ENCODE results near the gene TBC1D17.

TBC1D17 gene

DNA sequence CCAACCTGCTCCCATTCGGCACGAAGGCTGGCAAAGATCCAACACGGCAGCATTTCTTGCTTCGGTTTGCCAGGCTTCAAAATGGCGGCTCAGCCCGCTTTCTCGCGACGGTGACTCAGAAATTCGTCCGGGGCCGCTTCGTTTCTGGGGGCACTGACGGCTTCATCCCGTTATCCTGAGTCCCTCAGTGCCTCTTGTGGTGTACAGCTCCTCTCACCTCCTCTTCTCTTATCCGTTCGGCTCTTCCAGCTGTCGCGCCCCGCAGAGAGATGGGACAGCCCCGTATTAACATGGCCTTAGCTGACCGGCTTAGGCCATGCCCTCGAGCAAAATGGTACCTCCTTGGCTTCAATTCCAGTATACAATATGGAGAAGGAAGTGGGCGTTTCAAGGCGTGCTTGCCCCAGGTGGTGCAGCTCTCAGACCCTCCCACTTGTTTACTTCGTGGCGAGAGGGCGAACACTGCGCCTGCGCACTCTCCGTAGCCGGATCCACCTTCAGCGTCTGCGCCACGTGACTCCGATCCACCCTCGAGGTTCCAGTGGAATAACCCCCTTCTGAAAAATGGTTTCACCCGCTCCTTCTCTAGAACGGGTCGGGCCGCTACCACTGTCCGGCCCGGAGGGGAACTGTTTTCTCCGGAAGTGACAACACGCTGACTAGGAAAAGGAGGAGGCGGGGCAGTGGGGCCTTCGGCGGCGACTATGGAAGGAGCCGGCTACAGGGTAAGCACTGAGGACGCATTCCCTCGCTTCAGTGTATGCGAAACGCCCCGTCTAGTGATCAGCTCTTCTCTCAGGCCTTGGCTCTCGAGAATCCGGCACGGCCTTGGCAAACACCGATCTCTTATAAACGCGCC lies at the start of gene TBC1D17, which contains the start of gene AKT1S1:
Gene TBC1D17, plus strand, starts transcription at position 683 of the 859 bp plus-strand sequence. Its CDS starts 22 bp downstream, at position 705.
Gene AKT1S1, minus strand, starts transcription at position 336 of the 859 bp plus-strand sequence. CDS start 4,060 bp downstream, outside the sequence.
- DNase-seq (ENCODE audit: low read depth, low spot score): peak; percentile 99

GRCh38 chr19:49829200-49829599 lies 48.3 kb upstream of the TBC1D17 start:
- DNase-seq (ENCODE audit: low read depth, low spot score): no peak

DNA sequence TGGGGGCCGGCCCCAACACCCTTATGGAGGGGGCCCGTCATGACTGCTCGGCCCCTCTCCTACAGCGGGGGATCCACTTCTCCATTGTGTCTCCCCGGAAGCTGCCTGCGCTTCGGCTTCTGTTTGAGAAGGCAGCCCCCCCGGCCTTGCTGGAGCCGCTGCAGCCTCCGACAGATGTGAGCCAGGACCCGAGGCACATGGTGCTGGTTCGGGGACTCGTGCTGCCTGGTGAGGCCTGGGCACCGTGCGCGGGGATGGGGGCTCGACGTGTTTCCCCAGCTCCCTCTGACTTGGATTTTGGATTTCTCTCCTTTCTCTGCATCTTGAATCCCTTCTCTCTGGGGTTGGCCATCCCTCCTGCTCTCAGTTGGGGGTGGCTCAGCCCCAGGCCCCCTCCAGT lies 47.8 kb upstream of the TBC1D17 start:
- no peak for DNase-seq (ENCODE audit: low read depth, low spot score)

DNA sequence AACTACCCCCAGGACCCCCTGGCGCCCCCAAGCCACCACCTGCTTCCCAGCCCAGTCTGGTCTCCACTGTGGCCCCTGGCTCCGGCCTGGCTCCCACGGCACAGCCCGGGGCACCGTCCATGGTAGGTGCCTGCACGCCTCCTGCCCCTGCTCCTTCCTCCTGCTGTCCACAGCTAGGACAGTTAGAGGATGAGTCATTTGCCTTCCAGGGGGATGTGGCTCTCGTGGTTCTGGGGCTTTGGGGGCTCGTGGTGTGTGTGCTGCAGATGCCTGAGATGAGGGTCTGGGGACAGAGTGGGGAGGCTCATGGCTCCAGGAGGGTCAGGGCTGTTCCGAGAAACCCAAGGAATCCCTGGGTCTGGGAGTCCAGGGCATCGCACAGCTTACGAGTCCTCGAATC lies 46.7 kb upstream of the TBC1D17 start:
- no peak for DNase-seq (ENCODE audit: low read depth, low spot score)

GRCh38 chr19:49831592-49831991 lies 45.9 kb upstream of the TBC1D17 start:
- no peak for DNase-seq (ENCODE audit: low read depth, low spot score)

DNA sequence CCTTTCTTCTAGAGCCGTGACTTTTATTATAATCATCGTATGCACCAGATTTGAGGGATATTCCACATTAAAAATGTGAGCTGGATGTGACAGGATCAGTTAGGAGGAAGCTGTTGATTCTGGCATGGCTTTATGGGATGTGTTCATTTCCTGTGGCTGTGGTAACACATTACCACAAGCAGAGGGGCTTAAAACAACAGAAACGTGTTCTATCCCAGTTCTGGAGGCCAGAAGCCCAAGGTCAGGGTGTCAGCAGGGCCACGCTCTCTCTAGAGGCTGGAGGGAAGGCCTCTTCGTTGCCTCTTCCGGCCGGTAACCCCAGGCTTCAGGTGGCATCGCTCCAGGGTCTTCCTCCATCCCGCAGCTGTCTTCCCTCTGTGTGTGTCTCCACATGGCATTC lies 44.9 kb upstream of the TBC1D17 start:
- no peak for DNase-seq (ENCODE audit: low read depth, low spot score)

DNA sequence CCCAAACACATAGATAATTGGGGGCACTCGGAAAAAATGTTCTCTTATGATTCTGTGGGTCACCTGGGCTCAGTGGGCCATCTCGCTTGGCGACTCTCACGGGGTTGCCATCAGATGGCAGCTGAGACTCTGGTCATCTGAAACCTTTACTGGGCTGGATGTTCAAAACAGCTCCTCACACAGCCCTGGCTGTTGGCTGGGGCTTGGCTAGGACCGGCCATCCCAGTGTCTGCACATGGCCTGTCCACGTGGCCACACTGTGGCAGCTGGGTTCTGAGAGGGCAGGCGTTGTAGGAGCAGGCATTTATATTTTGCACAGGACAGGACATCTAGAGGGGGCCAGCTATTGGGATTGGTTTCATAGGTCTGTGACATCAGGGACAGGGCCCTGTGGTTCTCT lies 43.9 kb upstream of the TBC1D17 start:
- no peak for DNase-seq (ENCODE audit: low read depth, low spot score)

GRCh38 chr19:49835562-49835961 lies 41.9 kb upstream of the TBC1D17 start:
- no peak for DNase-seq (ENCODE audit: low read depth, low spot score)

DNA sequence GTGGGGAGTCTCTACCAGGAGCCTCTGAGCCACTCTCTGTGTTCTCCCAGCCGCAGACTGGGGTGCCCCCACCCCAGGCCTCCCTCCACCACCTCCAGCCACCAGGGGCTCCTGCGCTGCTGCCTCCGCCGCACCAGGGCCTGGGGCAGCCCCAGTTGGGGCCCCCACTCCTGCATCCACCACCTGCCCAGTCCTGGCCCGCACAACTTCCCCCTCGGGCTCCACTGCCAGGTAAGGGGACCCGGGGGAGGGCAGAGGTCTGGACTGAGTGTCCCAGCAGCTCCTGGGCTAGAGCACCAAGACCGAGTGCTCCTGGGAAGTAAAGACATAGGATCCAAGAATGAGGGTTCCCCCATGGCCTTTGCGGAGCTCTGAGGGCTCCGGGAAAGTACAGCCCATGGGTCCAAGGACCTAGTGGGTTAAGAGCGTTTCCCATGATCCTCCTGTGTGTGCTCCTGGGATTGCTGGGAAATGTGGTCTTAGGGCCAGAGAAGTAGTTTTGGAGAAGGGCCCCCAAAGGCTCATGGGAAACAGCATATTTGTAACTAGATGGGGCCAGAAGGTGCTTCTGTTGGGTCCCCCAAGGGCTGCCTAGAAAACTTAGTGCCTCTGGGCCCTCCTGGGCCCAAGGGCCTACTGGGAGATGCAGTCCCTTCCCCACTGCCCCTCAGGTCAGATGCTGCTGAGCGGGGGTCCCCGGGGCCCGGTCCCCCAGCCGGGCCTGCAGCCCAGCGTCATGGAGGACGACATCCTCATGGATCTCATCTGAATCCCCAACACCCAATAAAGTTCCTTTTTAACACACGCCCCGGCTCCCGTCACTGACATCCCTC lies 41.1 kb upstream of the TBC1D17 start:
- no peak for DNase-seq (ENCODE audit: low read depth, low spot score)

GRCh38 chr19:49837009-49837310 lies 40.5 kb upstream of the TBC1D17 start:
- DNase-seq (ENCODE audit: low read depth, low spot score): no peak

- no peak for DNase-seq (ENCODE audit: low read depth, low spot score)
Measured at GRCh38 chr19:49837425-49837824, 40.1 kb upstream of the TBC1D17 start.

- DNase-seq (ENCODE audit: low read depth, low spot score): no peak
Measured at GRCh38 chr19:49838885-49839588, 38.5 kb upstream of the TBC1D17 start.

- DNase-seq (ENCODE audit: low read depth, low spot score): no peak
Measured at GRCh38 chr19:49839713-49840112, 37.8 kb upstream of the TBC1D17 start.

- DNase-seq (ENCODE audit: low read depth, low spot score): no peak
Measured at GRCh38 chr19:49840321-49840720, 37.2 kb upstream of the TBC1D17 start.

DNA sequence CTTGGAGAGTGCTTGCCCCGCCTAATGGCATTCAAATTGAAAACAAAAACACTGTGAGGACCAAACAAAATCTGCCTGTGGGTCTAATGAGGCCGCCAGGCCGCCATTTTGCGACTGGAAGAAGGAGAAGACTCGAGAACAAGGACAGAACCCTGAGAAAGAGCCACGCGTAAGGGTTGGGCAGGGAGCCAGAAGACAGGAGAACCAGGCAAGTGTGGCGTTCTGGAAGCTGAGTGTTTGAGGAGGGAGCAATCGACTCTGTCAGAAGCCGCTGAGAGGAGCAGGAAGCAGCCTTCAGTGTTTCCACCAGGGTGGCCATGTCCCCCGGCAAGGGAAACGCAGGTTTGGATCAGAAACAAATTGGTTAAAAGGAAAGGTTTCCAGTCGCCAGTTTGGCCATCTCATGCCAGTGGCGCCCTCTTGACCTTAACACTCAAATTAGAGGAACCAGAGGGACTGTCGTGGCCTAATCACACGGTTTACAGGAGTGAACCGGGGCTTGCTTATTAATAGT lies 36.7 kb upstream of the TBC1D17 start:
- DNase-seq (ENCODE audit: low read depth, low spot score): no peak

GRCh38 chr19:49843265-49843664 lies 34.2 kb upstream of the TBC1D17 start:
- no peak for DNase-seq (ENCODE audit: low read depth, low spot score)

- no peak for DNase-seq (ENCODE audit: low read depth, low spot score)
Measured at GRCh38 chr19:49844138-49845095, 33.1 kb upstream of the TBC1D17 start.

DNA sequence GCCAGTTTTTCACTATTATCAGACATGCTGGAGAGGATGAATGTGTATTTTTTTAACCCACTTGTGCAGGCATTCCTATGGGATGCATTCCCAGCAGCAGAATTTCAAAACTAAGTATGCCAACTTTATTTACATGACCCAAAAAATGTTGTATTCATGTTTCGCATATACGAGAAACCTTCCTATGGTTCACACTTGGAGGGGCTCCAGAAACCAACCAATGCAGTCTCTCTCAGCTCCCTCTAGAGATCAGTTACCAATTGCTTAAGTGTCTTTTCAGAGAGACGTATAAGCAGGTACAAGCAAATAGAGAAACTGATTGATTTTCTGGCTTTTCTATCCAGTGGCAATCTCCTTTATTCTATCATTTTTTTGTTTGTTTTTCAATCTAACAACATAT lies 32.1 kb upstream of the TBC1D17 start:
- no peak for DNase-seq (ENCODE audit: low read depth, low spot score)

DNA sequence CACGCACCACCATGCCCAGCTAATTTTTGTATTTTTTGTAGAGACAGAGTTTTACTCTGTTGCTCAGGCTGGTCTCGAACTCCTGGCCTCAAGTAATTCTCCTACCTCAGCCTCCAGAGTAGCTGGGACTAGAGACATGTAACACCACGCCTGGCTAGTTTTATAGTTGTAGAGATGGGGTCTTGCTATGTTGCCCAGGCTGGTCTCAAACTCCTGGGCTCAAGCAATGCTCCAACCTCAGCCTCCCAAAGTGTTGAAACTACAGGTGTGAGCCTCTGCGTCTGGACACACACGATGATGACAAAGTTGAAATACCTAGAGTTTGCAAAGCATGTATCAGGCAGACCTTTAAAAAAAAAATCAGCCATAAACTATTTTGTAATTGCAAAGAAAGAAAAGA lies 31.1 kb upstream of the TBC1D17 start:
- DNase-seq (ENCODE audit: low read depth, low spot score): no peak

Measured in smooth muscle cell of the brain vasculature (primary cell).